ENCODE data around the gene RTL9. TPM values are rescaled to one million over a fixed set of nuclear protein-coding genes. Genes with fewer than 3 reads are reported as not detected.
A peak's percentile ranks its signal among the peaks of the same experiment; 100 is the strongest.

RTL9 gene
- total RNA-seq, 3 donors from 2014 or later (not counting 1 experiment from before 2014, with no cell fraction given) = not detected

DNA sequence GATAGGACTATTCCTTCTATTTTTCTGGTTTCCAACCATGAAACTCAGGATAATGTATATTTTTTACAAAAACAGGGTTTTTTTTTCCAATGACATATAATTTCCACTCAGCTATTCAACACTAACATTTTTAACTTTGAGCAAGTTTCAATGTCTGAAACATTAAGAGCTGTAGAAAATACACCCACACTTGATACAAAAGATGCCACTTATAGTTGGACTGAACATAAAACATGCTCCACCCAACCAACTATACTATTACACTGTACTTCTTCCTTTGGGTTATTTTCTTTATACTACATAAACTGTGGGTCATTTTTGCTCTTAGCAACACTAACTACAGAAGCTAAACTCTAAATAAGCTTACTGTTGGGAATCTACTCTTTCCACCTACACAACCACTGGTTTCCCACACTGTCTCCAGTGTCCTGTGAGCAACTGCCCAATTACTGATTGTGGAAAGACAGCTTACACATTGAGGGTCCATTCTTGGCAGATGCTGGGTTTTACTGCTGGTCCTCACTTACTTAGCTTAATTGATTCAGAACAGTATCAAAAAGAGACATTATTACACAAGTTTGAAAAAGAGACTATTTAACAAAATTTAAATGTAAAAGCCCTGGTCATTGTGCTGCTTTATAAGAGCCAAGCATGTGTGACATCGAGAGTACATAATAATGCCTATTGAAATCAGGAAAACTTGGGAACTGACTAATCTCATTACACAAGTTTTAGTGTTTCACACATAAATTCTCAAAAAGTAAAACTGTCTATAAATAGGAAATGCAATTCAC lies 47.0 kb upstream of the RTL9 start:
- TF ChIP-seq, protein P1, sequence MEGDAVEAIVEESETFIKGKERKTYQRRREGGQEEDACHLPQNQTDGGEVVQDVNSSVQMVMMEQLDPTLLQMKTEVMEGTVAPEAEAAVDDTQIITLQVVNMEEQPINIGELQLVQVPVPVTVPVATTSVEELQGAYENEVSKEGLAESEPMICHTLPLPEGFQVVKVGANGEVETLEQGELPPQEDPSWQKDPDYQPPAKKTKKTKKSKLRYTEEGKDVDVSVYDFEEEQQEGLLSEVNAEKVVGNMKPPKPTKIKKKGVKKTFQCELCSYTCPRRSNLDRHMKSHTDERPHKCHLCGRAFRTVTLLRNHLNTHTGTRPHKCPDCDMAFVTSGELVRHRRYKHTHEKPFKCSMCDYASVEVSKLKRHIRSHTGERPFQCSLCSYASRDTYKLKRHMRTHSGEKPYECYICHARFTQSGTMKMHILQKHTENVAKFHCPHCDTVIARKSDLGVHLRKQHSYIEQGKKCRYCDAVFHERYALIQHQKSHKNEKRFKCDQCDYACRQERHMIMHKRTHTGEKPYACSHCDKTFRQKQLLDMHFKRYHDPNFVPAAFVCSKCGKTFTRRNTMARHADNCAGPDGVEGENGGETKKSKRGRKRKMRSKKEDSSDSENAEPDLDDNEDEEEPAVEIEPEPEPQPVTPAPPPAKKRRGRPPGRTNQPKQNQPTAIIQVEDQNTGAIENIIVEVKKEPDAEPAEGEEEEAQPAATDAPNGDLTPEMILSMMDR (IDR thresholded peaks at IDR 0.05) = no peak
- DNase-seq = no peak
- intact Hi-C loops (cut with micrococcal nuclease) = no loop called here
- H3K27me3 ChIP-seq (ENCODE audit: control insufficient read depth, insufficient read depth, low read length) = no peaks in the 10 kb centered on the region
- H3K4me1 ChIP-seq (ENCODE audit: control insufficient read depth, insufficient read depth, low read length) = no peaks in the 10 kb centered on the region
- H3K9me3 ChIP-seq (ENCODE audit: control insufficient read depth, insufficient read depth, low read length) = no peaks in the 10 kb centered on the region
- Mint-ChIP-seq H3K9me3 (no peaks in the 10 kb centered on the region), H3K36me3 (no peaks in the 10 kb centered on the region), H3K4me3 (no peak overlapping the region), H3K4me1 (peaks cover 42 to 44% of the 10 kb centered on the region in 2 donors), H3K27me3 (ENCODE audit: low read depth in 2 of 2) (no peaks in the 10 kb centered on the region), H3K27ac (peak overlapping the region; percentile 6 to 86)
- H3K36me3 ChIP-seq (ENCODE audit: control insufficient read depth, insufficient read depth, low read length) = no peaks in the 10 kb centered on the region
- no peak overlapping the region for H3K4me3 ChIP-seq (ENCODE audit: low read length)
- no peak for ATAC-seq
- no peak overlapping the region for H3K27ac ChIP-seq (ENCODE audit: low read length)
- WGBS (ENCODE audit: insufficient coverage) = 100% methylated on average over 1 of the region's 1 CpG

DNA sequence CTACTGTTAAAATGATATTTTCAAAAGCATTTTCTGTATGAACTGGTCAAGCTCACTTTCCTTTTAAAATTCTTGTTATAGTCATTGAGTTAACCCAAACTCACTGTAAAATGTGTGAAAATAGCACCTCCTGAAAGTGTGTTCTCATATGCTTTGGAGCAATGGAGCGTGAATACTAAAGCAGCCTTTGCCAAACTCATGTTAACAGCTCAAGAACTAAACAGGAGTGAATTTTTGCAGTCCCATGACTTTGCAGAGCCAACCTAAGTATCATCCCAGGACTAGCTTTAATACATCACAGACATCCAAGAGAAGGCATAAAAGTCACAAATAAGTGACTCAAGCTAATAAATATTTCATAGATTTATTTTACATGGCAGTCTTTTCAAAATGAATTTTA lies 43.1 kb upstream of the RTL9 start:
- Histone ChIP-seq H3K9me3 (ENCODE audit: control insufficient read depth, insufficient read depth, low read length) (no peaks in the 10 kb centered on the region), H3K27ac (ENCODE audit: low read length) (no peak overlapping the region), H3K4me1 (ENCODE audit: control insufficient read depth, insufficient read depth, low read length) (peaks cover 5% of the 10 kb centered on the region), H3K36me3 (ENCODE audit: control insufficient read depth, insufficient read depth, low read length) (no peaks in the 10 kb centered on the region), H3K27me3 (ENCODE audit: control insufficient read depth, insufficient read depth, low read length) (no peaks in the 10 kb centered on the region), H3K4me3 (ENCODE audit: low read length) (no peak overlapping the region)
- no peaks in the 10 kb centered on the region for H3K9me3 Mint-ChIP-seq
- H3K36me3 Mint-ChIP-seq = no peaks in the 10 kb centered on the region
- TF ChIP-seq, protein P1 (IDR thresholded peaks at IDR 0.05) = no peak
- peaks cover 26 to 28% of the 10 kb centered on the region in 2 donors for H3K4me1 Mint-ChIP-seq
- no peak overlapping the region for H3K27ac Mint-ChIP-seq
- H3K4me3 Mint-ChIP-seq = peak overlapping the region; percentile 75
- intact Hi-C loops (cut with micrococcal nuclease) = loop anchor here (5.0 kb wide), 1 partner anchor 78 kb away; no protein-coding TSS in a partner anchor
- ATAC-seq (no peak), DNase-seq (no peak)
- H3K27me3 Mint-ChIP-seq (ENCODE audit: low read depth in 2 of 2) = no peaks in the 10 kb centered on the region
- 75% methylated on average over 1 of the region's 1 CpG for WGBS (ENCODE audit: insufficient coverage)

DNA sequence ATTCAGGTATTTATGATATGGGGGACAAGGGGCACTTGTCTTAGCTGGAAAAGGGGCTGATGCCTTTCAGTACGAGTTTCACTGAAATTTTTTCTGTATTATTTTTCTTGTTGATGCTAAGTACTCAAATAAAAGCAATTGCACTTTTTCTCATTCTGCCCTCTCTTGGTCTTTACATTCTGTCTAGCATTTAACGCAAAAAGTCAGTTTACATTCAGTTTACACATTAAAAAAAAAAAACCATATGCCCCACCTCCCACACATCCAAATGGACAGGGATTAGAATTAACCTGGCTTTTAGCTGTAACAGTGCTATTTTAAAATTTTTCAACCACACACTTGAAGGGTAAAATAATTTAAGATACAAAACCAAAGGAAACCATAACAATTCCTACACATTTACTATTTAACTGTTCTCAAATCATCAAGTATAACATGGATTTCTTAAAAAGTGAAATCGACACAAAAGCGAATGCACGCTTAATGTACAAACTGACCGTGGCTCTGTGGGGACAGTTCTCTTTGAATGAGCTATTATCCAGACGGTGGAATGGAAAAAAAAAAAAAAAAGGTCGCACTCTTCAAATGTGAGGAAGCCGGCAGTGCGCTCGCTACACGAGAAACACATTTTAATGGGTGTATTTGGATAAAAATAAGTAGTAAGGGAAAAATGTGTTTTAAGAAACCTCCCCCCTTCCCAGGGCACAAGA lies 42.1 kb upstream of the RTL9 start:
- Mint-ChIP-seq H3K4me3 (peak overlapping the region; percentile 91), H3K4me1 (peaks cover 18 to 19% of the 10 kb centered on the region in 2 donors), H3K36me3 (no peaks in the 10 kb centered on the region), H3K9me3 (no peaks in the 10 kb centered on the region), H3K27ac (peak overlapping the region; percentile 26 to 92), H3K27me3 (ENCODE audit: low read depth in 2 of 2) (no peaks in the 10 kb centered on the region)
- no peaks in the 10 kb centered on the region for H3K36me3 ChIP-seq (ENCODE audit: control insufficient read depth, insufficient read depth, low read length)
- no peak overlapping the region for H3K27ac ChIP-seq (ENCODE audit: low read length)
- H3K27me3 ChIP-seq (ENCODE audit: control insufficient read depth, insufficient read depth, low read length) = no peaks in the 10 kb centered on the region
- TF ChIP-seq, protein P1 (IDR thresholded peaks at IDR 0.05) = no peak
- ATAC-seq (no peak), DNase-seq (peak in 1 of 2 donors; percentile 15)
- WGBS (ENCODE audit: insufficient coverage) = 15% methylated on average over 7 of the region's 12 CpGs
- H3K9me3 ChIP-seq (ENCODE audit: control insufficient read depth, insufficient read depth, low read length) = no peaks in the 10 kb centered on the region
- peak overlapping the region; percentile 97 for H3K4me3 ChIP-seq (ENCODE audit: low read length)
- H3K4me1 ChIP-seq (ENCODE audit: control insufficient read depth, insufficient read depth, low read length) = peaks cover 5% of the 10 kb centered on the region
- intact Hi-C loops (cut with micrococcal nuclease) = loop anchor here (5.0 kb wide), 1 partner anchor 79 kb away; no protein-coding TSS in a partner anchor
